ENCODE measurements around the gene JAKMIP3. TPM values are rescaled to one million over a fixed set of nuclear protein-coding genes. Genes with fewer than 3 reads are reported as not detected.

JAKMIP3 gene
- total RNA-seq, 1 donor from 2014 or later, result not detected

GRCh38 chr10:132062116-132062515, 3.6 kb upstream of the JAKMIP3 start:
- Histone ChIP-seq H3K27me3 (no peaks in the 10 kb centered on the region), H3K36me3 (no peaks in the 10 kb centered on the region), H3K4me1 (no peaks in the 10 kb centered on the region), H3K27ac (no peak overlapping the region), H3K4me3 (no peak overlapping the region), H3K9me3 (no peaks in the 10 kb centered on the region)
- no peak for TF ChIP-seq CTCF (IDR thresholded peaks at IDR 0.05)
- DNase-seq (ENCODE audit: low spot score in 2 of 2), result no peak
- intact Hi-C loops (cut with DNase I), result no loop called here

- intact Hi-C loops (cut with DNase I), result no loop called here
- no peaks in the 10 kb centered on the region for H3K4me1 ChIP-seq
- no peak for DNase-seq (ENCODE audit: low spot score in 2 of 2)
Measured at GRCh38 chr10:132062641-132063390, 2.9 kb upstream of the JAKMIP3 start.

GRCh38 chr10:132063432-132063831, 2.3 kb upstream of the JAKMIP3 start:
- H3K4me1 ChIP-seq, result no peaks in the 10 kb centered on the region
- no peak for DNase-seq (ENCODE audit: low spot score in 2 of 2)
- H3K36me3 ChIP-seq, result no peaks in the 10 kb centered on the region
- intact Hi-C loops (cut with DNase I), result no loop called here
- no peaks in the 10 kb centered on the region for H3K9me3 ChIP-seq
- no peak for TF ChIP-seq CTCF (IDR thresholded peaks at IDR 0.05)
- H3K27ac ChIP-seq, result no peak overlapping the region
- H3K27me3 ChIP-seq, result no peaks in the 10 kb centered on the region
- no peak overlapping the region for H3K4me3 ChIP-seq

More at GRCh38 chr10:132062641-132063390, 2.9 kb upstream of the JAKMIP3 start:
- TF ChIP-seq CTCF (IDR thresholded peaks at IDR 0.05), result no peak
- Histone ChIP-seq H3K9me3 (no peaks in the 10 kb centered on the region), H3K27me3 (no peaks in the 10 kb centered on the region), H3K36me3 (no peaks in the 10 kb centered on the region), H3K4me3 (no peak overlapping the region), H3K27ac (no peak overlapping the region)

GRCh38 chr10:132064082-132064755, 1.5 kb upstream of the JAKMIP3 start:
- intact Hi-C loops (cut with DNase I), result no loop called here

GRCh38 chr10:132064771-132065437, 842 bp upstream of the JAKMIP3 start:
- DNase-seq (ENCODE audit: low spot score in 2 of 2), result no peak
- no peak overlapping the region for H3K27ac ChIP-seq
- no peaks in the 10 kb centered on the region for H3K9me3 ChIP-seq
- no peak for TF ChIP-seq CTCF (IDR thresholded peaks at IDR 0.05)
- H3K4me1 ChIP-seq, result no peaks in the 10 kb centered on the region
- intact Hi-C loops (cut with DNase I), result no loop called here
- H3K27me3 ChIP-seq, result no peaks in the 10 kb centered on the region
- H3K4me3 ChIP-seq, result peak overlapping the region; percentile 64 to 70
- no peaks in the 10 kb centered on the region for H3K36me3 ChIP-seq

More at GRCh38 chr10:132064082-132064755, 1.5 kb upstream of the JAKMIP3 start:
- TF ChIP-seq CTCF (IDR thresholded peaks at IDR 0.05), result no peak
- Histone ChIP-seq H3K9me3 (no peaks in the 10 kb centered on the region), H3K27me3 (no peaks in the 10 kb centered on the region), H3K36me3 (no peaks in the 10 kb centered on the region), H3K4me3 (no peak overlapping the region), H3K4me1 (no peaks in the 10 kb centered on the region), H3K27ac (no peak overlapping the region)
- DNase-seq (ENCODE audit: low spot score in 2 of 2), result no peak
